NCI-H446 (cell line): ENCODE measurements around the gene DNAJC8.

ENCODE experiments used
- DNase-seq, 2 experiments: peaks; one replicate each; lab custom pipeline; 2025; lab: John Stamatoyannopoulos, UW

The DNAJC8 gene

GRCh38 chr1:28232558-28233263 lies at the start of gene DNAJC8:
Gene DNAJC8 (minus strand): TSS chr1:28233029. CDS start chr1:28232998, 31 bp downstream.
- DNase-seq = peak; percentile 74 to 89

- DNase-seq = no peak
Observed at GRCh38 chr1:28281608-28282425, 49.0 kb upstream of the DNAJC8 start.

- DNase-seq = no peak
Observed at GRCh38 chr1:28280977-28281381, 48.1 kb upstream of the DNAJC8 start.

GRCh38 chr1:28280501-28280900 lies 47.7 kb upstream of the DNAJC8 start:
- no peak for DNase-seq

GRCh38 chr1:28279721-28280120 lies 46.9 kb upstream of the DNAJC8 start:
- DNase-seq = no peak

GRCh38 chr1:28278763-28279162 lies 45.9 kb upstream of the DNAJC8 start:
- DNase-seq = no peak

- no peak for DNase-seq
Observed at GRCh38 chr1:28273216-28273860, 40.5 kb upstream of the DNAJC8 start.

GRCh38 chr1:28272215-28272852 lies 39.5 kb upstream of the DNAJC8 start:
- DNase-seq = no peak

- no peak for DNase-seq
Observed at GRCh38 chr1:28269529-28269928, 36.7 kb upstream of the DNAJC8 start.

GRCh38 chr1:28267633-28268032 lies 34.8 kb upstream of the DNAJC8 start:
- no peak for DNase-seq

- no peak for DNase-seq
Observed at GRCh38 chr1:28266920-28267322, 34.1 kb upstream of the DNAJC8 start.

- no peak for DNase-seq
Observed at GRCh38 chr1:28265577-28265976, 32.7 kb upstream of the DNAJC8 start.

- DNase-seq = no peak
Observed at GRCh38 chr1:28264897-28265296, 32.1 kb upstream of the DNAJC8 start.

- DNase-seq = no peak
Observed at GRCh38 chr1:28260803-28261174, 28.0 kb upstream of the DNAJC8 start.

GRCh38 chr1:28259934-28260802 lies 27.3 kb upstream of the DNAJC8 start:
- peak in 1 of 2 experiments; percentile 53 for DNase-seq

GRCh38 chr1:28259252-28259933 lies 26.6 kb upstream of the DNAJC8 start, which contains the start of gene SESN2:
Gene SESN2 (plus strand): TSS chr1:28259518. CDS start chr1:28259848, 330 bp downstream.
- DNase-seq = peak; percentile 93 to 99

GRCh38 chr1:28258628-28259251 lies 25.9 kb upstream of the DNAJC8 start:
- no peak for DNase-seq

- no peak for DNase-seq
Observed at GRCh38 chr1:28257736-28258135, 24.9 kb upstream of the DNAJC8 start.

- DNase-seq = no peak
Observed at GRCh38 chr1:28256197-28256827, 23.5 kb upstream of the DNAJC8 start.

- no peak for DNase-seq
Observed at GRCh38 chr1:28249866-28250295, 17.1 kb upstream of the DNAJC8 start.
